Transverse colon (tissue), 4 donors: ENCODE data around the gene OLFML1. TPM values are rescaled to one million over a fixed set of nuclear protein-coding genes. Genes with fewer than 3 reads are reported as not detected.

Experiments used
- DNase-seq: peaks from one replicate; pipeline ENCODE4 v3.0.0-alpha.2; 2019
- H3K27ac ChIP-seq, 4 donors: fragments of 200-600 bp; sonication (generic); 2 replicates each; pipeline ENCODE4 v1.5.1; 2016 to 2018; ENCODE audit warnings: inconsistent platforms in 4 of 4
- H3K27me3 ChIP-seq: fragments of 200-600 bp; sonication (generic); 2 replicates; pipeline ENCODE4 v1.5.1; 2017; ENCODE audit warnings: inconsistent platforms
- H3K36me3 ChIP-seq, 4 donors: fragments of 200-600 bp; sonication (generic); 2 replicates each; pipeline ENCODE4 v1.5.1; 2017 to 2019; ENCODE audit warnings: inconsistent platforms in 4 of 4
- H3K4me1 ChIP-seq, 4 donors: fragments of 200-600 bp; sonication (generic); 2 replicates each; pipeline ENCODE4 v1.5.1; 2017 to 2020; ENCODE audit warnings: inconsistent platforms in 4 of 4
- H3K4me3 ChIP-seq, 4 donors: fragments of 200-600 bp; sonication (generic); 1 replicate in 1 of 4; 2 replicates in 3 of 4; pipeline versions ENCODE4 v1.5.1 to v1.6.1; 2017 to 2019; ENCODE audit warnings: inconsistent platforms in 4 of 4
- H3K9me3 ChIP-seq, 2 donors: fragments of 200-600 bp; sonication (generic); 2 replicates each; pipeline ENCODE4 v1.5.1; 2017 to 2019; ENCODE audit warnings: inconsistent platforms in 2 of 2
- CTCF ChIP-seq, 5 experiments: fragments of 200-600 bp in 3 of 5; fragments of 450-650 bp in 2 of 5; sonication (generic) in 3 of 5; IDR thresholded peaks; 1 replicate in 2 of 5; 2 replicates in 3 of 5; pipeline ENCODE4 v1.5.1; 2016 to 2017; ENCODE audit warnings: antibody characterized with exemption in 5 of 5, inconsistent platforms in 3 of 5, mild to moderate bottlenecking in 2 of 5, moderate library complexity in 1 of 5
- EP300 ChIP-seq: sonication (generic); formaldehyde crosslinking; IDR thresholded peaks from one replicate; pipeline ENCODE4 v1.6.1; 2017; ENCODE audit warnings: antibody characterized with exemption, low read depth
- POLR2A ChIP-seq: fragments of 450-650 bp; IDR thresholded peaks from one replicate; pipeline ENCODE4 v1.6.1; 2016; ENCODE audit warnings: antibody characterized with exemption, mild to moderate bottlenecking, moderate library complexity
- POLR2AphosphoS5 ChIP-seq, 3 donors: sonication (generic); formaldehyde crosslinking; IDR thresholded peaks; one replicate each; pipeline ENCODE4 v1.6.1; 2016; ENCODE audit warnings: antibody characterized with exemption in 3 of 3
- WGBS, 2 donors: methylation state at CpG; one replicate each; pipeline ENCODE4 v1.1.5; 2018; ENCODE audit warnings: low coverage in 1 of 2; 5-methylcytosine and 5-hydroxymethylcytosine counted together
- in situ Hi-C, 4 donors: fragments of 200-750 bp; cut with MboI; loops; one replicate each; pipeline versions ENCODE4 v1.15.0 to v1.15.1; 2017; ENCODE audit warnings: low sequenced_read_pairs in 3 of 4, low pct_ligation_motif_present in 1 of 4, low pct_unique_long_range_greater_than_20kb in 1 of 4
- intact Hi-C: fragments of 100-400 bp; cut with DNase I; formaldehyde crosslinking; loops from one replicate; pipeline ENCODE4 v1.15.1; 2023; ENCODE audit warnings: low total_unique reads
- total RNA-seq, 4 donors: library from RNA; depleted of rRNA; stranded (reverse); fragments of >200 nt; gene quantifications; one replicate each; pipeline ENCODE4 v1.1.0, GENCODE V29; 2016

OLFML1 gene
- total RNA-seq, 4 donors from 2014 or later: 0.20 to 4.8 (median 2.6) TPM; not detected in 1

GRCh38 chr11:7490535-7490934, 5.2 kb downstream of the OLFML1 start:
- intact Hi-C loops (no loop called here), in situ Hi-C loops (no loop called here)
- WGBS, 2 donors: 81 to 100% methylated on average over 1 of the region's 1 CpG

GRCh38 chr11:7492253-7492652, 6.9 kb downstream of the OLFML1 start:
- WGBS, 2 donors: 86 to 94% methylated on average over 1 of the region's 1 CpG
- no peak for TF ChIP-seq CTCF (IDR thresholded peaks at IDR 0.05)
- no peak for TF ChIP-seq POLR2A
- no peak for TF ChIP-seq EP300
- H3K4me1 ChIP-seq: no peaks in the 10 kb centered on the region
- in situ Hi-C loops: no loop called here
- no peak overlapping the region for H3K27ac ChIP-seq
- intact Hi-C loops: no loop called here
- no peak for DNase-seq
- no peaks in the 10 kb centered on the region for H3K36me3 ChIP-seq
- H3K4me3 ChIP-seq: no peak overlapping the region
- no peaks in the 10 kb centered on the region for H3K9me3 ChIP-seq
- H3K27me3 ChIP-seq: no peaks in the 10 kb centered on the region

More at GRCh38 chr11:7490535-7490934, 5.2 kb downstream of the OLFML1 start:
- no peak overlapping the region for H3K4me3 ChIP-seq
- TF ChIP-seq EP300 (no peak), CTCF (IDR thresholded peaks at IDR 0.05) (no peak), POLR2AphosphoS5 (IDR thresholded peaks at IDR 0.05) (no peak), POLR2A (no peak)
- DNase-seq: no peak
- no peaks in the 10 kb centered on the region for H3K36me3 ChIP-seq
- no peaks in the 10 kb centered on the region for H3K27me3 ChIP-seq
- no peak overlapping the region for H3K27ac ChIP-seq
- H3K9me3 ChIP-seq: no peaks in the 10 kb centered on the region
- no peaks in the 10 kb centered on the region for H3K4me1 ChIP-seq

GRCh38 chr11:7493670-7494069, 8.4 kb downstream of the OLFML1 start:
- Histone ChIP-seq H3K27ac (no peak overlapping the region), H3K9me3 (no peaks in the 10 kb centered on the region), H3K36me3 (no peaks in the 10 kb centered on the region), H3K27me3 (no peaks in the 10 kb centered on the region), H3K4me1 (no peaks in the 10 kb centered on the region), H3K4me3 (no peak overlapping the region)
- DNase-seq: no peak
- in situ Hi-C loops: no loop called here
- intact Hi-C loops: no loop called here
- TF ChIP-seq EP300: no peak
- TF ChIP-seq POLR2AphosphoS5 (IDR thresholded peaks at IDR 0.05): no peak
- no peak for TF ChIP-seq CTCF (IDR thresholded peaks at IDR 0.05)
- no peak for TF ChIP-seq POLR2A
- WGBS, 2 donors: 92 to 100% methylated on average over 1 to 2 of the region's 2 CpGs

GRCh38 chr11:7494086-7494745, 8.9 kb downstream of the OLFML1 start:
- intact Hi-C loops (no loop called here), in situ Hi-C loops (no loop called here)
- TF ChIP-seq POLR2AphosphoS5 (IDR thresholded peaks at IDR 0.05) (no peak), CTCF (IDR thresholded peaks at IDR 0.05) (no peak), POLR2A (no peak), EP300 (no peak)
- H3K4me1 ChIP-seq: no peaks in the 10 kb centered on the region
- no peak overlapping the region for H3K27ac ChIP-seq
- H3K4me3 ChIP-seq: no peak overlapping the region
- DNase-seq: no peak
- 87 to 90% methylated on average over 3 to 5 of the region's 5 CpGs for WGBS, 2 donors
- no peaks in the 10 kb centered on the region for H3K36me3 ChIP-seq
- H3K9me3 ChIP-seq: no peaks in the 10 kb centered on the region
- no peaks in the 10 kb centered on the region for H3K27me3 ChIP-seq
